GOT3 (cell line): ENCODE results near the gene SNX5.

Experiments used
- DNase-seq: peaks from one replicate; lab custom pipeline; 2025; ENCODE audit warnings: mixed read lengths; lab: John Stamatoyannopoulos, UW

Gene SNX5

DNA sequence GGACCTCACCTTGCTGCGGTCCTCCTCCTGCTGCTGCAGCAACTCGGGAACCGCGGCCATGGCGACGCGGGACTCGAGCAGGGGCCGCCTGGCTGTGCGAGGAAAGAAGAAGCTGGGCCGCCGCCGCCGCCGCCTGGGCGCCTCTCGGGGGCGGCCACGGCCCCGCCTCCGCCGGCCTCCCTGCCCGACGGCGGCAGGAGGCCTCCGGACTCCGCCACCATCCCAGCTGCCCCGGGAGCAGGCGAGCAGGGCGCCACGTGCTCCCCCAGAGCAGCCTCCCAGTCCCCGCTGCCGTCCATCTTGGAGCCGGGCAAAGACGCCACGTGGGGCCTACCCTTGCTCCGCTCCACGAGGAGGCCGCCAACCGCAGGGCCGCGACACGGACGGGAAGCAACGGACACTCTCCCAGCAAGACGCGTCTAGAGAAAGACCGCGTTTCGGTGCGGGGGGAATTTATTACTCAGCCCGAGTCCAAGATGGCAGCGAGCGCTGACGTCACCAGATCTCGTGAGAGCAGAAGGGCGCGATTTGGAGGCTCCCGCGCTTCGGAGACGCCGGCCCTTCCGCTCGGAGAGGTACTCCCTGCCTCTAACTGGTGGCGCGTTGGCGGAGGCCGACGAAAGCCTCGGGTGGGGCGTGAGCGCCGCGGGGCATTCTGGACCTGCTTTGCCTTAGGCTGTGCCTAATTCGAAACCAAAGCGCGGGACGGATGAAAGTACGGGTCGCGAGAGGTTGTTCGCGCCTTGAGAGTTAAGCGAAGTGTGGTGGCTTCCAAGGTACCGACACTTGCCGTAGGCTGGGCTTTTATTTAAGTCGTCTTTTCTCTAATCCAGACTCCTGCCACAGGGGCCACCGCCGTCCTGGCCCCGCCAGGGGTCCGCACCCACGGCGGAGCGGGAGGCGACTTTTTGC is at the start of gene SNX5, which contains the start of gene MGME1:
TSS of gene SNX5 (minus strand) at position 429 of the 912 bp plus-strand sequence. CDS start at position 60, 369 bp downstream.
TSS of gene MGME1 (plus strand) at position 653 of the 912 bp plus-strand sequence. CDS start 842 bp downstream, outside the sequence.
- peak; percentile 99 for DNase-seq

DNA sequence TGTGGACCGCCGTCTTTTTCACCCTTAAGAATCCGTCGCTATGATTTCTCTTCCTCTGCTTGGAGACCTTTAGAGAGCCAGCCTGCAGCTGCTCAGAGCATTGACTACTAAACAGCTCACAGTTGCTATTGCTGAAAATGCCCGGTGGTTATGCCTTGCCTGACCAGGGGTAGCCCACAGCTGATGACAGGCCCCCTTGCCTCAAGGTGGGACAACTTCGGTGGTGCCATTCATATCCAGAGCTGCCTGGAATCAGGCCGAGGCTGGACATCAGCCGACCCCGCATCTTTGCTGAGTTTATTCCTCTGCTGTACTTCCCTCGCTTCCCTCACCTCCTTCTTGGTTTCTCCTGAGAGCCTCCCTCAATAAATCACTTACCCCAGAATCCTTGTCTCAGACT is 49.5 kb upstream of the SNX5 start:
- DNase-seq: no peak

DNA sequence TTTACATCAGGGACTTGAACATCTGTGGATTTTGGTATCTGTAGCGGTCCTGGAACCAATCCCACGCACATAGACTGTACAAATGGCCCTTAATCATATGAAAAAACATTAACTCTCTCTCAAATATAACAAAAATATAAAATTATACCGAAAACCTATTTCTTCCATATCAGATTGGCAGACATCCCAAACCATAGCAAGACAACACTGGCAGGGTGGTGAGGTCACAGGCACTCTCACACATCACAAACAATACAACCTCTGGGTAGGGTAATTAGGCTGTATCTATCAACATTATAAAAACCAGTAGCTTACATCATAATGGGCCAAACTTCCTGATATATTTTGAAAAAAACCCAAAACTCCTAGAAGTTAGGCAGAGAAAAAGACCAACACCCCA is 48.2 kb upstream of the SNX5 start:
- no peak for DNase-seq

DNA sequence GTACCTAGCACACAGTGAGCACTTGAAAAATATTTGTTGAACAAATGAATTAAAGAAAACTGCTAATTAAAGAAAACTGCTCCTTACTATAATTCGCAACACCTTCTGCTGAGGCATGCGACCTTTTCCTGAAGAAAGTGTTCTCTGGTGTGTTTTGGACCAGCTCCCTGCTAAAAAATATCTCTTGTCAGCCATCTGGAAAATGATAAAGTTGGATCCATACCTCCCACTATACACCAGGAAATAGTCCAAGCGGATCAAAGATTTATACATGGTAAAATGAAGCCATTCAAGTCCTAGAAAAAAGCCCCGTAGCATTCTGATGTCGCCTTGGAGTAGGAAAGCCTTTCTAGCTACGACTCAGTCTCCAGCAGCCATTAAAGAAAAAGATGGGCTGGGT is 45.8 kb upstream of the SNX5 start:
- no peak for DNase-seq

DNA sequence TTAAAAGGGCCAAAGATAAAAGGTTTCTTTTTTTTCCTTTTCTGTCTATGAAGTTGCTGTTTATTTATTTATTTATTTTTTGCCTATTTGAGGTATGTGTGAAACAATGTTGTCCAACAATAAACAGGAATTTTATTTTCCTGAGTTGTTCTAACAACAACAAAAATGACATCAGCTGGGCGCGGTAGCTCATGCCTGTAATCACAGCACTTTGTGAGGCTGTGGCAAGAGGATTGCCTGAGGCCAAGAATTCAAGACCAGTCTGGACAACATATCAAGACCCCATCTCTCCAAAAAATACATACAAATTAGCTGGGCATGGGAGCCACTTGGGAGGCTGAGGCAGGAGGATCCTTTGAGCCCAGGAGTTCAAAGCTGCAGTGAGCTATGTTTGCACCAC is 44.3 kb upstream of the SNX5 start:
- no peak for DNase-seq

DNA sequence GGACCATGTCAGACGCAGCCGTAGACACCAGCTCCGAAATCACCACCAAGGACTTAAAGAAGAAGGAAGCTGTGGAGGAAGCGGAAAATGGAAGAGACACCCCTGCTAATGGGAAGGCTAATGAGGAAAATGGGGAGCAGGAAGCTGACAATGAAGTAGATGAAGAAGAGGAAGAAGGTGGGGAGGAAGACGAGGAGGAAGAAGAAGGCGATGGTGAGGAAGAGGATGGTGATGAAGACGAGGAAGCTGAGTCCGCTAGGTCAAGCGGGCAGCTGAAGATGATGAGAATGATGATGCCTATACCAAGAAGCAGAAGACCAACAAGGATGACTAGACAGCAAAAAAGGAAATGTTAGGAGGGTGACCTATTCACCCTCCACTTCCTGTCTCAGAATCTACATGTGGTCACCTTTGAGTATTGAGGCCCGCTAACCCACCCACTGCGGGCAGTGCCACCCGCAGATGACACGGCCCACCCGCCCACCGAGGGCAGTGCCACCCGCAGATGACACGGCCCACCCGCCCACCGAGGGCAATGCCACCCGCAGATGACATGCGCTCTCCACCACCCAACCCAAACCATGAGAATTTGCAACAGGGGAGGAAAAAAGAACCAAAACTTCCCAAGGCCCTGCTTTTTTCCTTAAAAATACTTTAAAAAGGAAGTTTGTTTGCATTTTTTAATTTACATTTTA is 43.5 kb upstream of the SNX5 start:
- no peak for DNase-seq

DNA sequence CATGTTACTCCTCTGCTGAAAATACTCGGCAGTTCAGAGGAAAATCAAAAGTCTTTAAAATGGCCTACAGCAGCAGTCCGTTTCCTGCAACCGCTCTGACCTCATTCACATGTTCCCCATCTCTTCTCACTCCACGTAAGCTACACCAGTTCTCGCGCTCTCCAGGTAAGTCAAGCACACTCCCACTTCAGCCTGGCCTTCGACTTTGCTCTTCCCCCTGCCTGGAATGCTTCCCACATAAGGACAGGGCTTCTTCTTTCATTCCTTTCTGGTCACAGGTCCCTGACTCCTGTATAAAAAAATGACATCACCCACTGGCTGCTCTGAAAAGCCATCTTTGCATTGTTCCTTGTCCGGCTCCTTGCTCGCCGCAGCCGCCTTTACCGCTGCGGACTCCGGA is 42.9 kb upstream of the SNX5 start:
- DNase-seq: no peak

DNA sequence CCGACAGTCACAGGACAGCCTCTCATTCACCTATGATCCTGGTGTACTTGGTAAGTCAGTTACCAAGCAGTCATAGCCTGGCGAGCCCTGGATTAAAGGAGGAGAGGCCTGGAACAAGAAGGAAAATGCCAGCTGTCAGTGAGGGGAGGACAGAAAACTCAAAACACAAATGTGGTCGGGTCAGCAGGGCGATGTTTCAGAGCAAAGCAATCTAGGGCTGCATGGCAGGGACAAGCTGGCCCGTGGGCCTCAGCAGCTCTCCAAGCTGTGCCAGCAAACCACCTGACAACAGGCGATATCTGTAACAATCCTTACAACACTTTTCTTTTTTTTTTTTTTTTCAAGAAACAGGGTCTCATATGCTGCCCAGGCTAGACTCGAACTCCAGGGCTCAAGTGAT is 40.5 kb upstream of the SNX5 start:
- DNase-seq: no peak

DNA sequence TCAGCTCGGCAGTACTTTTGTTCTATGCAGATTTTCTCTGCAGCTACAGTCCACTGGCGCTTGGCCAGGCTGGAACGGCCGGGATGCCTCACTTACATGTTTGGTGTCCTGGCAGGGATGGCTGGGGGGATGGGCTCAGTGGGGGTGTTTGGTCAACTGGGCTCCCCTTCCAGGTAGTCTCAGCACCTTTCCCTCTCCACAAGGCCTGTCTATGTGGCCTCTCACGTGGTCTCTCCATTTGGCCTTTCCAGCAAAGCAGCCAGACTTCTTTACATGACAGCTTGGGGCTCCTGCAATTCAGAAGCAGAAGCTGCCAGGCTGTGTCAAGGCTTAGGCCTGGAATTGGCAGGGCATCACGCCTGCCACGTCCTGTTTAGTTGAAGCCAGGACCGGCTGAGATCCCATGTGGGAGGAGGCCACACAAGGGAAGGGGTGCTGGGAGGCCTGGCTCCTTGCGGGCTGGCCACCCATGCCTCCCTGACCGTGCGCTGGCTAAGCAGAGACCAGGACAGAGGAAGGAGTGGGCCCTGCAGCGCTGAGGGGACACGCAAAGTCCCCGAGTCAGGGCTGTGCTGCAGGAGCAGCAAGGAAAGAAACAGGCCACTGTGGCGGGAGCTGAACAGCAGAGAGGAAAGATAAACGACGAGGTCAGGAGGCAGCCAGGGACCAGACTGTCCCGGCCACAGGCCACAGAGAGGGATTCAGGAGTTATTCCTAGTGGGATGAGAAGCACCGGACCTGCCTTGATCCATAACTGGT is 39.1 kb upstream of the SNX5 start:
- no peak for DNase-seq

DNA sequence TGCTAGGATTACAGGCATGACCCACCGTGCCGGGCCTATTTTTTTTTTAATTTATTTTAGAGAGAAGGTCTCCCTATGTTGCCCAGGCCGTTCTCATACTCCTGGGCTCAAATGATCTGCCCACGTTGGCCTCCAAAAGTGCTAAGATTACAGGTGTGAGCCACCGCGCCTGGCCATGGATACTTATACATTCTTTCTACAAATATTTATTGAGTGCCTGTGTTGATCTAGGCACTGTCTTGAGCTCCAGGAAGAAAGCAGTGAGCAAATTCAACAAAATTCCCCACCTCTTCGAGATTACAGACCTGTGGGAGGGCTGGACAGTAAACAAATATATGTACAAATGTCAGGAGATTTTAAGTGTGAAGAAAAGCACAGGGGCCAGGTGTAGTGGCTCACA is 38.1 kb upstream of the SNX5 start:
- no peak for DNase-seq

DNA sequence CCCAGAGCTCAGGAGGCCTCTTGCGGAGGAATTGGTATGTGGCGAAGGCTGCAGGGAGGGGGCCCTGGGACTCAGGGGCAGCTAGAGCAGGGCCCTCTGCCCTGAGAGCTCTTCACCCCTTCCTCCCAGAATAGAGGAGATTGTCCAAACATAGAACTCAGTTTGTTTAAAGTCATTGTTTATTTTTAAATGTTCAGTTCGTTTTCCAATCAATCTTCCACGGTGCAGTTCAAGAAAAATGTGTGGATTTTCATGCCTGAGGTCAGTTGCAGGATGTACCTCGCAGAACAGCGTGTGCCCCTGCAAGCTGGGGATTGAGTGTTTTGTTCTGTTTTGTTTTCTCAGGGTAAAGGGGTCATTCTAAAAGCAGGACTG is 37.4 kb upstream of the SNX5 start:
- DNase-seq: no peak

DNA sequence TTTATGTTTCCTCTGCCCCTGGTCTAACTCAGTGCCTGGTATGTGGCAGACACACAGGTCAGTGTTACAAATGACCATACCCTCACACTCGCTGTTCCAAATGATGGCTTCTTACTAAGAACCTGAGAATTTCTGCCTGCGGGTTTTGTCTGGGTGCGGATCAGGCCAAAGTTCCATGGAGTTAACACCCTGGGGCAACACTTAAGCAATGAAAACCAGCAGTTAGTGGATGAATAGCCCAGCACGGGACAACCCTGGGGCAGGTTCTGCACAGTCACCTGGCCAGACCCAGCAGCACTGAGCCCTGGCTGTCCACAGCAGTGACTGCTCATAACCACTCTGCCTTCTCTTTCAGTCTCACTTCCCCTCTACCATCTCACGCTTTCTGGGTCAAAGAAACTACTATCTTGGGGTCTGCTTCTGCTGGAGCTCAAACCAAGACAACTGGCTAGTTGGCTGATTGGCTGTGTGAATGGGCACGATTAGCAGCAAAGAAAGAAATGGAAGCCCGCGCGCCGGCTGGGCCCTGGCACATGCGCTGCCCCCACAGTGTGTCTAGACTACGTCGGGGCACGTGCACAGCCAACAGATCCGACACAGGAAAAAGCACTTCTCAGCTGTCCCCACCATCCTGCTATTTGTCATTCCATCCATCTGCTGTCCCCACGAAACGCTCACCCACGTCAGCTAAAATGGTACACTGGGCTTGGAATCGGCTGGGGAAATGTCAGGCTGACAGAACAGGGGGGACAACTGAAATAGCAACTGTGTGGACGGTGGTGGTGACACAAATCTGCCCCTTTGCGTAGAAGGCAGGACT is 36.8 kb upstream of the SNX5 start:
- no peak for DNase-seq

DNA sequence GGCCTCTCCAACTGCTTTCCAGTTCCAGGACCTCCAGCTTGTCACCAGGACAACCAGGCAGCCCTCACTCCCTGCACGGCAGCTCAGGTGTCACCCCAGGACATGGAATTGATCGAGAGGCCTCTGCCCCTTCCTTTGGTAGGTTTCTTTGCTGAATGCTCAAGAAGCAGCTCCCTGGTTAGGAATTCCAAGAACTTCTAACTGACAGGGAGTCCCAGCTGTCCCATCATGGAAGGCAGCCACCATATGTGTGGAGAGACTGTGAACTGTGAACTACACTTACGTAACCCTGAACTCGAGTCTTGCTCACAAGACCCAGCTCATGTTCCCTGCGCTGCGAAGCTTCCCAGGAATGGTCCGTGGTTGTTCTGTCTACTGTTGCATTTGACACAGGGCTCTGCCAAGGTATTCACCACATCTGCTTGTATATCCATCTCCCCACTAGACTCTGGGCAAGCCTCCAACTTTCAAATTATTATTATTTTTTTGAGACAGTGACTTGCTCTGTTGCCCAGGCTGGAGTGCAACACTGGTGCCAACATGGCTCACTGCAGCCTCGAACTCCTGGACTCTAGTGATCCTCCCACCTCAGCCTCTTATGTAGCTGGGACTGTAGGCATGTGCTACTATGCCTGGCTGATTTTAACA is 35.9 kb upstream of the SNX5 start:
- no peak for DNase-seq

DNA sequence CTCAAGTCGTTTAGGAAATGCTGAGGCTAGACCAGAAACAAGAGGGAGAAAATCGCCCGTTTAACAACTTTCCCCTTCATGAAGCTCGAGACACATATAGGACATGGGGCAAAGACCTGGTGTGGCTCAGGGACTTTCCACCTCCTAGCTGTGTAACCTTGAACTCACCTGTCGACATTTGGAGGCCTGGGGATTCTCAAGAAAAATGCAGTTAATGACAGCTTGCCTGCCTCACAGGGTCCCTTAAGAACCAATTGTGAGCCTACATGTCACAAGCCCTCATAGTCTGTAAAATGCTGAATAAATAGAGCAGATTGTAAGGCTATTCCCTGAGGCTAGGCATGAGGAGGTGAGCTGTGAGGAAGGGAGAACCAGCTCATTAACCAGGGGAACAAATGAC is 35.3 kb upstream of the SNX5 start:
- DNase-seq: no peak

DNA sequence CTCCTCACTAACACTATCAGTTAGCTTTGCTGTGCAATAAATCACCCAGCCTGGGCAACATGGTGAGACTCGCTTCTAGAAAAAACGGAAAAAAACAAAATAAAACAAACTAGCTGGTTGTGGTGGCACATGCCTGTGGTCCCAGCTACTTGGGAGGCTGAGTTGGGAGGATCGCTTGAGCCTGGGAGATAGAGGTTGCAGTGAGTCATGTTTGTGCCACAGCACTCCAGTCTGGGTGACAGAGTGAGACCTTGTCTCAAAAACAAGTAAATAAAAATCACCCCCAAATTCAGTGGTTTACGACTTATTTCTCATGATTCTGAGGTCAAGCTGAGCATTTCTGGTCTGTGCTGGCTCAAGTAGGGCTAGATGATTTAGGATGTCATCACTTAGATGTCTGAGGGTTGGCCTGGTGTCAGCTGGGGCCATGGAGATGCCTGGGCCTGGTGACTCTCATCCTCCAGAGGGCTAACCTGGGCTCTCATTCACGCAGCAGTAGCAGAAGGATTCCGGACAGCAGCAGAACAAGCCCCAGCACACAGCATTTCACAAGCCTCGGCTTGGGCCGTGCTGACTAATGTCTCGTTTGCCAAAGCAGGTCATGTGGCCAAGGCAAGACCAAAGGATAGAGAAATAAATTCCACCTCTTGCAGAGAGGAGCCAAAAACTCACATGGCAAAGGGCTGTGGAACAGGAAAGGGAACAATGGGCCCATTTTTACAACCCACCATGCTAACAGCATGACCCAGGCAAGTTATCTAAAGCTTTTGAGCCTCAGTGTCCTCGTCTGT is 32.7 kb upstream of the SNX5 start:
- DNase-seq: peak; percentile 81

DNA sequence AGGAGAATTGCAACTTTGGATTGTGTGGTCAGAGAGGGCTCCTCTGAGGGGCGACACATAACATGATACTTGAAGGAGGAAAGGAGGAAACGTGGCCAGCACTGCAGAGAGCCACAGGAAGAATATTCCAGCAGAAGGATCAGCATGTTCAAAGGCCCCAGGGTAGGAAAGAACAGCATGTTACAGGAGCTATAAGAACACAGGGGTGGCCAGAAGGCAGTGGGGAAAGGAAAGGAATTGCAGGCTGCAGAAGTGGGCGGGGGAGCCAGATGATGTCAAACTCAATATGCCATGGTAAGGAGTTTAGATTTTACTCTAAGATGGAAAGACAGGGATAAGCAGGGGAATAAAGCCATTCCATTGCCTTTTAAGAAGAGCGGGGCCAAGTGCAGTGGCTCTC is 31.0 kb upstream of the SNX5 start:
- no peak for DNase-seq

DNA sequence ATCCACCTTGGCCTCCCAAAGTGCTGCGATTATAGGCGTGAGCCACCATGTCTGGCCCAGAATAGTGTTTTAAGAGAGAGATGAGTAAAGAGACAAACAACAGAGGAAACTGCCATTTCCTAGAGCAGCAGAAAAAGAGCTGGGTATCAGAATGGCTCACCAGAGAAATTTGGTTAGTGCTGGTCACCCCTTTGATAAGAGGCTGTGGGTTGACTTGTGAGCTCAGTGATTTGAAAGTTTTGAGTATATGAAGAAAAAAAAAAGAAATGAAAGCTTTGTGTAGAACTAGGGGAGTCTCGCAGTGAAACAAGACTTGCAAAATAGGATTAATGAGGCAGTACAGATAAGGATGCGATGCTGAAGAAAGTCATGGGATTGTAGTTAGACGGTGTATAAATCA is 29.9 kb upstream of the SNX5 start:
- DNase-seq: no peak

DNA sequence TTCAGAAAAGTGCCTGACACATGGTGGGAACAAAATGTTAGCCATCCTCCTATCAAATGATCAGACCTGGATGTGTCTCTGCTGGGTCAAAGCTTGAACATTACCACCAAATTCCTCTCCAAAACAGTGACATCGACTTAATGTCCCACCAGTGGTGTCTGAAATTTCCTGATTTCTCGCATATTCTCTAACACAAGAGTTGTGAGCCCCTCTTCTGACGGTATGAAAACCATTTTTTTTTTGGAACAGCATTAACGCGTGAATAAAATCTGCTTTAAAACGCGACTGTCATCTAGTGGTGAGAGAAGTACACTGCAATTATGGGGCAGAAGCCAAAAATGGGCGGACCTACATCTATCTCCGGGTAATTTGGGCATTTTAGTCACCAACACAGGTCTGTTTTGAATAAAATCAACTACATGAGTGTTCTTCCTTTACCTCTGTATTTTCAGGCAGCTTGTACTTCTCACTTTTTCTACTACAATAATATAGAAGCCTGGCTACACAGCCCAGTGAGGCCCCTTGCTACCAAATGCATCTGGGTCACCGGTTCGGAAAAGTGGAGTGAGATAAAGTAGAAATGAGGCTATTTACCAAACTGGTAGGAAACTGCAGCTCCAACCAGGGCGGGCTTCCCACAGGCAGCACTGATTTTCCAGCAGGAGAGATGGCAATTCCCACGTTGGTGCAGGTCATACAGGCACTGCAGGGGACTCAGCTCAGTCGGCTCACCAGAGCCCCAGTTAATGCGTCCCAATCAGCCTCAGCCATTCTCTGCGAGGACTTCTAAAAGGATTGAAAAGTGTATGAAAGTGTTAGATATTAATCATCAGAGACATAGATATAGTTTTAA is 27.6 kb upstream of the SNX5 start:
- DNase-seq: peak; percentile 22

DNA sequence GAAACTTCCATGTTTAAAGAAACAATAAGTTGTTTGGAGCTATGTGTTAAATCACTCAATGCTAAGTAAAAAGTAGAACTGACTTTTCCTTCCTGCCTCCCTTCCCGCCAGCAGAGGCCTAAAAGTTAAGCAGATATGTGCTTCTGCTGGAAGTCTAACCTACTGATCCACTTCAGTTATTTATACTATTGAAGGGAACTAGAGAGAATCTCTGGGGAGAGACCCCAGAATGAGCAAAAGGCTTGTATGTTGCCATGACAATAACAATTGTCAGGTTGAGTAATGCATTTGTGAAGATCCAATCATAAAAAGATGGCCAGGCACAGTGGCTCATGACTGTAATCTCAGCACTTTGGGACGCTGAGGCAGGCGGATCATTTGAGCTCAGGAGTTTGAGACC is 25.0 kb upstream of the SNX5 start:
- DNase-seq: no peak
